ENCODE measurements around the gene MOSPD3. TPM values are rescaled to one million over a fixed set of nuclear protein-coding genes. Genes with fewer than 3 reads are reported as not detected.
A peak's percentile ranks its signal among the peaks of the same experiment; 100 is the strongest.

The MOSPD3 gene
- total and polyA plus RNA-seq, 2 of the 13 experiments (the other 11 are each of a cell fraction or from before 2014, with no cell fraction given), result 7.6 to 8.8 TPM

GRCh38 chr7:100568896-100569844 lies 43.2 kb upstream of the MOSPD3 start (continued):
- TF ChIP-seq SNAI1 (CRISPR knock-in tag; IDR thresholded peaks at IDR 0.05; ENCODE audit: borderline replicate concordance) (0 out of 2 replicates have a peak, but pooled peaks have one; percentile 21), ZNF615 (CRISPR knock-in tag; IDR thresholded peaks at IDR 0.05; ENCODE audit: borderline replicate concordance) (no peak), ZNF225 (CRISPR knock-in tag; IDR thresholded peaks at IDR 0.05) (no peak), ESRRA (CRISPR knock-in tag; IDR thresholded peaks at IDR 0.05; ENCODE audit: low read depth) (no peak; the same call in 1 of the 2 replicates), CHD2 (IDR thresholded peaks at IDR 0.05; ENCODE audit: low read depth, low read length) (no peak; the same call in 1 of the 2 replicates), PRDM4 (CRISPR knock-in tag; IDR thresholded peaks at IDR 0.05; ENCODE audit: borderline replicate concordance) (no peak), ZNF703 (CRISPR knock-in tag; IDR thresholded peaks at IDR 0.05; ENCODE audit: borderline replicate concordance) (0 out of 2 replicates have a peak, but pooled peaks have one; percentile 3), TAF1 (CRISPR knock-in tag; IDR thresholded peaks at IDR 0.05) (no peak), POLR2AphosphoS2 (IDR thresholded peaks at IDR 0.05; ENCODE audit: low read depth, low read length) (no peak), ZNF263 (CRISPR knock-in tag; IDR thresholded peaks at IDR 0.05) (peak; percentile 53; the same call in 1 of the 2 replicates), YY1 (IDR thresholded peaks at IDR 0.05; ENCODE audit: insufficient read depth, insufficient replicate concordance, low read depth, low read length) (peak; percentile 52), ZNF749 (CRISPR knock-in tag; IDR thresholded peaks at IDR 0.05; ENCODE audit: borderline replicate concordance) (no peak), RAD21 (CRISPR knock-in tag; IDR thresholded peaks at IDR 0.05) (peak; percentile 54; the same call in 1 of the 2 replicates), ZNF333 (CRISPR knock-in tag; IDR thresholded peaks at IDR 0.05; ENCODE audit: borderline replicate concordance) (no peak), SMAD1 (CRISPR knock-in tag; IDR thresholded peaks at IDR 0.05; ENCODE audit: borderline replicate concordance, low read depth) (no peak; the same call in 1 of the 2 replicates), ZNF20 (CRISPR knock-in tag; IDR thresholded peaks at IDR 0.05) (no peak), ELF3 (CRISPR knock-in tag; IDR thresholded peaks at IDR 0.05) (peak; percentile 50), ZNF746 (CRISPR knock-in tag; IDR thresholded peaks at IDR 0.05) (peak; percentile 53; the same call in 1 of the 2 replicates), MATR3 (CRISPR knock-in tag; IDR thresholded peaks at IDR 0.05) (no peak), ZNF17 (CRISPR knock-in tag; IDR thresholded peaks at IDR 0.05) (no peak; the same call in 1 of the 2 replicates), ZNF496 (CRISPR knock-in tag; IDR thresholded peaks at IDR 0.05; ENCODE audit: insufficient replicate concordance) (no peak), TEAD3 (CRISPR knock-in tag; optimal IDR thresholded peaks at IDR 0.05; ENCODE audit: borderline replicate concordance) (peak; percentile 26), STAT5B (CRISPR knock-in tag; IDR thresholded peaks at IDR 0.05) (peak; percentile 17; the same call in 1 of the 2 replicates), CBX1 (IDR thresholded peaks at IDR 0.05; ENCODE audit: low read depth) (no peak), ZNF772 (CRISPR knock-in tag; IDR thresholded peaks at IDR 0.05) (peak; percentile 95; the same call in 1 of the 2 replicates), ATF1 (CRISPR knock-in tag; IDR thresholded peaks at IDR 0.05) (peak; percentile 41), ELK4 (CRISPR knock-in tag; IDR thresholded peaks at IDR 0.05; ENCODE audit: borderline replicate concordance) (0 out of 2 replicates have a peak, but pooled peaks have one; percentile 46), MIER2 (CRISPR knock-in tag; IDR thresholded peaks at IDR 0.05) (peak; percentile 38; the same call in 1 of the 2 replicates)
